Spleen (tissue), 7 donors: Measurements from ENCODE around the gene PTOV1.

Experiments
- POLR2AphosphoS5 ChIP-seq, 3 donors: sonication (generic); formaldehyde crosslinking; IDR thresholded peaks; one replicate each; pipeline ENCODE4 v1.5.1; 2017; ENCODE audit warnings: antibody characterized with exemption in 3 of 3
- TF ChIP-seq, protein P1 (sequence below), 11 experiments: fragments of 200-600 bp in 7 of 11; fragments of 450-650 bp in 4 of 11; sonication (generic) in 4 of 11; IDR thresholded peaks in 8 of 11; conservative IDR thresholded peaks in 3 of 11; 1 replicate in 7 of 11; 2 replicates in 4 of 11; pipeline versions ENCODE4 v1.4.0 to v1.8.0; 2016 to 2021; ENCODE audit warnings: antibody characterized with exemption in 11 of 11, inconsistent platforms in 4 of 11, mild to moderate bottlenecking in 1 of 11
- donor health status: DM: no; HTN: no; CAD: no; lungs with moderate emphysema.
- donor health status: DM: no; HTN: no; CAD: no.
- donor health status: DM: no; HTN: no; CAD: no.

DNA sequence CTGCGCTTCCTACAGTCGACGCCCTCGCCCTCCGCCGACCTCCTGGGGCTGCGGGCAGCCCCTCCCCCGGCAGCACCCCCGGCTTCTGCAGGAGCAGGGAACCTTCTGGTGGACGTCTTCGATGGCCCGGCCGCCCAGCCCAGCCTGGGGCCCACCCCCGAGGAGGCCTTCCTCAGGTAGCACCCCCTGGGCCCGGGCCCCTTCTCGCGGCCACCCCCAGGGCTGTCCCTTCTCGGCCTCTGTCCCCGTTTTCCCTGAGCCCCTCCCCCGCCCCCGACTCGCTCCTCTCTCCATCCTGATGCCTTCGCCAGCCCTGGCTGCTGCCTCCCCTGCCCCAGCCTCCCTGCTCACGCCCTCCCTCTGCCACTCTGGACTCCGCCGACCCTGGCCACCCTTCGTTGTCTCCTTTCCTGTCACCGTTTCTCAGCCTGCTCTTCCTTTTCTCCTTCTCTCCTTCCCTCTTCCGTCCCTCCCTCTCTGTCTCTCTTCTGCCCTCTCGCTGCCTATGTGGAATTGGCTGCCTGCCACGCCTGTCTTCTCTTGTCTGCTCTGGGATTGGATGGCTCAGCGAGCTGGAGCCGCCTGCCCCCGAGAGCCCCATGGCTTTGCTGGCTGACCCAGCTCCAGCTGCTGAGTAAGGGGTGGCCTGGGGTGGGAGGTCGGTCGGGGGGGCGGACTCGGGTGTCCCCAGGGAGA is 48.8 kb upstream of the PTOV1 start:
- TF ChIP-seq, protein P1, sequence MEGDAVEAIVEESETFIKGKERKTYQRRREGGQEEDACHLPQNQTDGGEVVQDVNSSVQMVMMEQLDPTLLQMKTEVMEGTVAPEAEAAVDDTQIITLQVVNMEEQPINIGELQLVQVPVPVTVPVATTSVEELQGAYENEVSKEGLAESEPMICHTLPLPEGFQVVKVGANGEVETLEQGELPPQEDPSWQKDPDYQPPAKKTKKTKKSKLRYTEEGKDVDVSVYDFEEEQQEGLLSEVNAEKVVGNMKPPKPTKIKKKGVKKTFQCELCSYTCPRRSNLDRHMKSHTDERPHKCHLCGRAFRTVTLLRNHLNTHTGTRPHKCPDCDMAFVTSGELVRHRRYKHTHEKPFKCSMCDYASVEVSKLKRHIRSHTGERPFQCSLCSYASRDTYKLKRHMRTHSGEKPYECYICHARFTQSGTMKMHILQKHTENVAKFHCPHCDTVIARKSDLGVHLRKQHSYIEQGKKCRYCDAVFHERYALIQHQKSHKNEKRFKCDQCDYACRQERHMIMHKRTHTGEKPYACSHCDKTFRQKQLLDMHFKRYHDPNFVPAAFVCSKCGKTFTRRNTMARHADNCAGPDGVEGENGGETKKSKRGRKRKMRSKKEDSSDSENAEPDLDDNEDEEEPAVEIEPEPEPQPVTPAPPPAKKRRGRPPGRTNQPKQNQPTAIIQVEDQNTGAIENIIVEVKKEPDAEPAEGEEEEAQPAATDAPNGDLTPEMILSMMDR (IDR thresholded peaks at IDR 0.05 in 8 of 11, conservative IDR thresholded peaks at IDR 0.05 in 3 of 11) = peak in 1 of 11 experiments; percentile 35
- TF ChIP-seq POLR2AphosphoS5 (IDR thresholded peaks at IDR 0.05) = peak in 2 of 3 donors; percentile 9 to 15
